ENCODE measurements around the gene ANKS6. TPM values are rescaled to one million over a fixed set of nuclear protein-coding genes. Genes with fewer than 3 reads are reported as not detected.

Gene ANKS6
- total RNA-seq, 1 donor from 2014 or later: 26.7 TPM

- DNase-seq (no peak), ATAC-seq (no peak)
- no peak overlapping the region for H3K4me3 ChIP-seq
- intact Hi-C loops (cut with DNase I): loop anchor here (5.0 kb wide), 1 partner anchor 461 kb away; no protein-coding TSS in a partner anchor
- no peak for TF ChIP-seq CTCF (IDR thresholded peaks at IDR 0.05)
- peaks cover 2% of the 10 kb centered on the region for H3K4me1 ChIP-seq
- no peak overlapping the region for H3K27ac ChIP-seq
- no peaks in the 10 kb centered on the region for H3K9me3 ChIP-seq
- H3K36me3 ChIP-seq: peaks cover 33% of the 10 kb centered on the region
- H3K27me3 ChIP-seq: no peaks in the 10 kb centered on the region
Observed at GRCh38 chr9:98773721-98774120, 22.6 kb downstream of the ANKS6 start.

- Histone ChIP-seq H3K4me1 (no peaks in the 10 kb centered on the region), H3K27ac (no peak overlapping the region), H3K4me3 (no peak overlapping the region), H3K36me3 (peaks cover 41% of the 10 kb centered on the region), H3K9me3 (no peaks in the 10 kb centered on the region), H3K27me3 (no peaks in the 10 kb centered on the region)
- DNase-seq (no peak), ATAC-seq (no peak)
- intact Hi-C loops (cut with DNase I): loop anchor here (5.0 kb wide), 1 partner anchor 460 kb away; no protein-coding TSS in a partner anchor
- no peak for TF ChIP-seq CTCF (IDR thresholded peaks at IDR 0.05)
Observed at GRCh38 chr9:98772364-98773155, 23.8 kb downstream of the ANKS6 start.

GRCh38 chr9:98771209-98771874, 25.0 kb downstream of the ANKS6 start:
- intact Hi-C loops (cut with DNase I): loop anchor here (5.0 kb wide), 1 partner anchor 459 kb away; no protein-coding TSS in a partner anchor
- no peak for TF ChIP-seq CTCF (IDR thresholded peaks at IDR 0.05)
- H3K4me3 ChIP-seq: no peak overlapping the region
- DNase-seq (no peak), ATAC-seq (no peak)
- no peaks in the 10 kb centered on the region for H3K4me1 ChIP-seq
- no peaks in the 10 kb centered on the region for H3K27me3 ChIP-seq
- H3K36me3 ChIP-seq: peaks cover 47% of the 10 kb centered on the region
- no peaks in the 10 kb centered on the region for H3K9me3 ChIP-seq
- H3K27ac ChIP-seq: no peak overlapping the region

- H3K27me3 ChIP-seq: no peaks in the 10 kb centered on the region
- H3K9me3 ChIP-seq: no peaks in the 10 kb centered on the region
- DNase-seq (no peak), ATAC-seq (no peak)
- peaks cover 47% of the 10 kb centered on the region for H3K36me3 ChIP-seq
- no peak overlapping the region for H3K4me3 ChIP-seq
- no peak overlapping the region for H3K27ac ChIP-seq
- intact Hi-C loops (cut with DNase I): loop anchor here (5.0 kb wide), 1 partner anchor 458 kb away; no protein-coding TSS in a partner anchor
- no peak for TF ChIP-seq CTCF (IDR thresholded peaks at IDR 0.05)
- H3K4me1 ChIP-seq: no peaks in the 10 kb centered on the region
Observed at GRCh38 chr9:98770717-98771116, 25.6 kb downstream of the ANKS6 start.

- no peak overlapping the region for H3K4me3 ChIP-seq
- TF ChIP-seq CTCF (IDR thresholded peaks at IDR 0.05): no peak
- no peaks in the 10 kb centered on the region for H3K4me1 ChIP-seq
- intact Hi-C loops (cut with DNase I): no loop called here
- no peak for DNase-seq
- no peaks in the 10 kb centered on the region for H3K27me3 ChIP-seq
- H3K36me3 ChIP-seq: peaks cover 41% of the 10 kb centered on the region
- no peaks in the 10 kb centered on the region for H3K9me3 ChIP-seq
- H3K27ac ChIP-seq: no peak overlapping the region
- ATAC-seq: no peak
Observed at GRCh38 chr9:98768344-98768743, 28.0 kb downstream of the ANKS6 start.

Data from upper lobe of right lung (tissue), 1 donor.